T-helper 17 cell (primary cell): Measurements from ENCODE around the gene FCGR1A. TPM values are rescaled to one million over a fixed set of nuclear protein-coding genes. Genes with fewer than 3 reads are reported as not detected.
A peak's percentile ranks its signal among the peaks of the same experiment; 100 is the strongest.
"Not testable (repeated sequence)": the region's sequence is repeated elsewhere in the genome, so short reads cannot be mapped to it uniquely, and the experiment has no call there.

Source experiments
- ATAC-seq: fragments of 150-1000 bp; cut with Tn5 transposase; 2 replicates; pipeline ENCODE4 v1.10.0; 2021; ENCODE audit warnings: mild to moderate bottlenecking, moderate library complexity
- DNase-seq, 3 donors: peaks; one replicate each; pipeline versions ENCODE4 v3.0.0 to v3.0.0-alpha.2; 2020 to 2021
- H3K9me3 ChIP-seq: one replicate; pipeline ENCODE4 v1.7.0; 2013; ENCODE audit warnings: low read length, mild to moderate bottlenecking; ENCODE audit not compliant: control insufficient read depth, poor library complexity, severe bottlenecking
- H3K27ac Mint-ChIP-seq: one replicate; pipeline ENCODE4 v1.8.0; 2022; ENCODE audit warnings: mild to moderate bottlenecking, moderate library complexity, mixed read lengths
- H3K27me3 Mint-ChIP-seq: one replicate; pipeline ENCODE4 v1.8.0; 2022; ENCODE audit warnings: mixed read lengths
- H3K36me3 Mint-ChIP-seq: one replicate; pipeline ENCODE4 v1.8.0; 2022; ENCODE audit warnings: low read depth, mixed read lengths
- H3K4me1 Mint-ChIP-seq: one replicate; pipeline ENCODE4 v1.8.0; 2022; ENCODE audit warnings: mild to moderate bottlenecking, mixed read lengths
- H3K4me3 Mint-ChIP-seq: one replicate; pipeline ENCODE4 v1.8.0; 2022; ENCODE audit warnings: mild to moderate bottlenecking, moderate library complexity, mixed read lengths
- total RNA-seq, 4 donors: library from RNA in 2 of 4; stranded (reverse) in 2 of 4; gene quantifications; one replicate each; pipeline ENCODE4 v1.2.3 and lab custom pipeline; 2022 to 2026

The FCGR1A gene
- total RNA-seq, 2 donors from 2014 or later = 0.30 TPM; not detected in 1

- ATAC-seq = peak; percentile 16
- H3K27ac Mint-ChIP-seq = not testable (repeated sequence)
Measured at GRCh38 chr1:149831764-149832315, 49.3 kb downstream of the FCGR1A start.

GRCh38 chr1:149832316-149833126 is 50.0 kb downstream of the FCGR1A start:
- not testable (repeated sequence) for H3K9me3 ChIP-seq, H3K36me3 Mint-ChIP-seq, DNase-seq, H3K4me1 Mint-ChIP-seq, H3K27ac Mint-ChIP-seq, H3K27me3 Mint-ChIP-seq, H3K4me3 Mint-ChIP-seq
- ATAC-seq = peak; percentile 86

More at GRCh38 chr1:149831764-149832315, 49.3 kb downstream of the FCGR1A start:
- not testable (repeated sequence) for DNase-seq, H3K36me3 Mint-ChIP-seq, H3K27me3 Mint-ChIP-seq, H3K9me3 ChIP-seq, H3K4me1 Mint-ChIP-seq, H3K4me3 Mint-ChIP-seq

- H3K36me3 Mint-ChIP-seq, DNase-seq, H3K27me3 Mint-ChIP-seq, H3K4me3 Mint-ChIP-seq, H3K4me1 Mint-ChIP-seq, H3K9me3 ChIP-seq, H3K27ac Mint-ChIP-seq: not testable (repeated sequence)
- peak; percentile 44 for ATAC-seq
Measured at GRCh38 chr1:149833144-149833543, 50.6 kb downstream of the FCGR1A start.

GRCh38 chr1:149841149-149841548 is 58.7 kb downstream of the FCGR1A start:
- H3K27ac Mint-ChIP-seq, H3K27me3 Mint-ChIP-seq, DNase-seq, H3K9me3 ChIP-seq, H3K36me3 Mint-ChIP-seq, H3K4me3 Mint-ChIP-seq: not testable (repeated sequence)
- peak; percentile 47 for ATAC-seq
- peaks cover 21% of the 10 kb centered on the region for H3K4me1 Mint-ChIP-seq

Other genes with a start within 250 kb of the FCGR1A start
- gene PPIAL4C, start 198.8 kb upstream of the FCGR1A start, total RNA-seq = not detected
- 1 to 10 TPM; 5.3 to 7.2 TPM for gene BOLA1, start 116.9 kb downstream of the FCGR1A start, total RNA-seq
- 1 to 10 TPM; 4.6 to 4.7 TPM for gene SV2A, start 135.2 kb downstream of the FCGR1A start, total RNA-seq
- 10 to 100 TPM; 47.2 to 53.2 TPM for gene SF3B4, start 145.1 kb downstream of the FCGR1A start, total RNA-seq
- under 1 TPM; 0.35 to 0.73 TPM for gene MTMR11, start 154.2 kb downstream of the FCGR1A start, total RNA-seq
- gene OTUD7B, start 228.0 kb downstream of the FCGR1A start, total RNA-seq = 10 to 100 TPM in 1 of 2 donors, 1 to 10 TPM in 1; 5.9 to 10.5 TPM